HepG2 (cell line): ENCODE results near the gene IKZF2. TPM values are rescaled to one million over a fixed set of nuclear protein-coding genes. Genes with fewer than 3 reads are reported as not detected.

Source experiments
- ATAC-seq: fragments of 200-7000 bp; cut with Tn5 transposase; 3 replicates; pipeline ENCODE4 v1.9.1; 2020; ENCODE audit warnings: mild to moderate bottlenecking, moderate library complexity
- BruUV-seq: library from RNA; stranded (reverse); fragments of 400-500 nt; replicated peaks from 2 replicates; lab custom pipeline; 2021; lab: Mats Ljungman, UMichigan
- CTCF ChIA-PET: fragments of 300-600 bp; formaldehyde crosslinking; extraction: SDS; loops from one replicate; lab custom pipeline; 2021; ENCODE audit warnings: low total read pairs, inconsistent platforms, low intra/inter-chr PET ratio; lab: Yijun Ruan, JAX
- POLR2A ChIA-PET: fragments of 350-600 bp; sonication (Branson Sonifier 250); formaldehyde crosslinking; loops from one replicate; lab custom pipeline; 2020; ENCODE audit warnings: antibody characterized with exemption, inconsistent platforms; lab: Yijun Ruan, JAX
- DNase-seq: peaks from one replicate; pipeline ENCODE4 v3.0.0-alpha.2; 2015; ENCODE audit warnings: low spot score
- FAIRE-seq: peaks from 3 replicates; lab custom pipeline; 2011; peaks lifted over from hg19 to GRCh38; lab: Jason Lieb, UNC
- H2AFZ ChIP-seq: one replicate; pipeline ENCODE4 v1.6.1; 2011; ENCODE audit warnings: low read length, inconsistent platforms
- H3K27ac ChIP-seq: fragments of 300-600 bp; 3 replicates; pipeline ENCODE4 v1.8.0; 2011; ENCODE audit warnings: mixed run types, mild to moderate bottlenecking, mixed read lengths, low read length, inconsistent platforms; ENCODE audit not compliant: insufficient read depth; ENCODE audit errors: extremely low read length
- H3K27me3 ChIP-seq, 2 experiments: fragments of 200-600 bp in 1 of 2; 2 replicates in 1 of 2; 3 replicates in 1 of 2; pipeline versions ENCODE4 v1.6.0 to v1.8.0; 2011; ENCODE audit warnings: low read length in 2 of 2, mild to moderate bottlenecking in 2 of 2, moderate library complexity in 2 of 2, inconsistent platforms in 1 of 2; ENCODE audit not compliant: insufficient read depth in 2 of 2, control insufficient read depth in 1 of 2
- H3K36me3 ChIP-seq, 2 experiments: fragments of 200-600 bp in 1 of 2; replicated peaks in 1 of 2; 2 replicates in 1 of 2; 3 replicates in 1 of 2; pipeline versions ENCODE4 v1.5.1 to v1.8.0; 2011; ENCODE audit warnings: low read length in 2 of 2, inconsistent platforms in 1 of 2; ENCODE audit not compliant: insufficient read depth in 2 of 2, control insufficient read depth in 1 of 2
- H3K4me1 ChIP-seq: 2 replicates; pipeline ENCODE4 v1.5.1; 2012; ENCODE audit warnings: low read length, inconsistent platforms; ENCODE audit not compliant: insufficient read depth
- H3K4me2 ChIP-seq: 2 replicates; pipeline ENCODE4 v1.6.0; 2011; ENCODE audit warnings: low read depth, low read length, inconsistent platforms
- H3K4me3 ChIP-seq, 3 experiments: fragments of 200-600 bp in 1 of 3; sonication (generic), shearing (Covaris generic) in 1 of 3; replicated peaks in 1 of 3; 2 replicates each; pipeline ENCODE4 v1.5.1; 2011 to 2016; ENCODE audit warnings: low read length in 3 of 3, inconsistent platforms in 2 of 3, low read depth in 2 of 3, mild to moderate bottlenecking in 2 of 3, control low read depth in 1 of 3, mixed read lengths in 1 of 3; ENCODE audit not compliant: insufficient read depth in 1 of 3
- H3K79me2 ChIP-seq: one replicate; pipeline ENCODE4 v1.6.1; 2011; ENCODE audit warnings: low read length, inconsistent platforms; ENCODE audit not compliant: insufficient read depth
- H3K9ac ChIP-seq: 2 replicates; pipeline ENCODE4 v1.6.0; 2011; ENCODE audit warnings: mild to moderate bottlenecking, low read depth, low read length, inconsistent platforms; ENCODE audit not compliant: insufficient read depth
- H3K9me3 ChIP-seq: 2 replicates; pipeline ENCODE4 v1.5.1; 2012; ENCODE audit warnings: mild to moderate bottlenecking, low read length
- H4K20me1 ChIP-seq: 2 replicates; pipeline ENCODE4 v1.6.0; 2011; ENCODE audit warnings: inconsistent platforms, mild to moderate bottlenecking, low read length, moderate library complexity; ENCODE audit not compliant: insufficient read depth
- ATM ChIP-seq: fragments of 450-650 bp; IDR thresholded peaks from 2 replicates; pipeline ENCODE4 v1.7.1; 2017; ENCODE audit warnings: mild to moderate bottlenecking, borderline replicate concordance
- DR1 ChIP-seq: sonication (generic); formaldehyde crosslinking; IDR thresholded peaks from 2 replicates; pipeline ENCODE4 v1.8.0; 2021; ENCODE audit warnings: mild to moderate bottlenecking, missing genetic modification reagents, inconsistent platforms
- MIER3 ChIP-seq: IDR thresholded peaks from 2 replicates; pipeline ENCODE4 v1.6.1; 2016; ENCODE audit warnings: missing compliant biosample characterization, borderline replicate concordance
- NPAS2 ChIP-seq: sonication (generic); formaldehyde crosslinking; IDR thresholded peaks from 2 replicates; pipeline ENCODE4 v1.8.0; 2022; ENCODE audit warnings: mild to moderate bottlenecking, missing genetic modification reagents, borderline replicate concordance
- RARA ChIP-seq: IDR thresholded peaks from 2 replicates; pipeline ENCODE4 v1.6.1; 2016; ENCODE audit warnings: missing genetic modification reagents, missing compliant biosample characterization
- TBX2 ChIP-seq: sonication (generic); formaldehyde crosslinking; IDR thresholded peaks from 2 replicates; pipeline ENCODE4 v1.5.0; 2020; ENCODE audit warnings: missing genetic modification reagents, mild to moderate bottlenecking, borderline replicate concordance
- THYN1 ChIP-seq: sonication (generic); formaldehyde crosslinking; IDR thresholded peaks from 2 replicates; pipeline ENCODE4 v1.8.1; 2023; ENCODE audit warnings: low read depth, mild to moderate bottlenecking, moderate library complexity, missing genetic modification reagents, borderline replicate concordance
- ZFP41 ChIP-seq: sonication (generic); formaldehyde crosslinking; IDR thresholded peaks from 2 replicates; pipeline ENCODE4 v1.4.0; 2020; ENCODE audit warnings: mild to moderate bottlenecking, missing genetic modification reagents, borderline replicate concordance
- ZNF101 ChIP-seq: sonication (generic); formaldehyde crosslinking; IDR thresholded peaks from 2 replicates; pipeline ENCODE4 v1.4.0; 2020; ENCODE audit warnings: mild to moderate bottlenecking, low read depth, missing genetic modification reagents, borderline replicate concordance
- ZNF253 ChIP-seq: sonication (generic); formaldehyde crosslinking; IDR thresholded peaks from 2 replicates; pipeline ENCODE4 v1.8.0; 2022; ENCODE audit warnings: mild to moderate bottlenecking, missing genetic modification reagents, borderline replicate concordance
- ZNF350 ChIP-seq: sonication (generic); formaldehyde crosslinking; IDR thresholded peaks from 2 replicates; pipeline ENCODE4 v1.4.0; 2020; ENCODE audit warnings: mild to moderate bottlenecking, low read depth, missing genetic modification reagents, borderline replicate concordance
- ZNF383 ChIP-seq: sonication (generic); formaldehyde crosslinking; IDR thresholded peaks from 2 replicates; pipeline ENCODE4 v1.4.0; 2020; ENCODE audit warnings: missing genetic modification reagents, mild to moderate bottlenecking, borderline replicate concordance
- ZNF629 ChIP-seq: sonication (generic); formaldehyde crosslinking; conservative IDR thresholded peaks from 2 replicates; pipeline ENCODE4 v1.5.0; 2020; ENCODE audit warnings: missing genetic modification reagents
- in situ Hi-C: cut with HindIII; loops from 2 replicates; pipeline ENCODE4 v1.10.0; 2017; ENCODE audit warnings: low pct_unique_long_range_greater_than_20kb; ENCODE audit not compliant: extremely low pct_ligation_motif_present
- intact Hi-C: fragments of 100-400 bp; cut with micrococcal nuclease; formaldehyde crosslinking; loops from one replicate; pipeline ENCODE4 v1.10.0; 2022; ENCODE audit not compliant: unreplicated experiment
- polyA plus RNA-seq, 8 experiments: library from polyadenylated mRNA; depleted of rRNA in 3 of 8; stranded (reverse) in 7 of 8; unstranded in 1 of 8; fragments of >200 nt; fragmentation: Illumina TruSeq in 4 of 8; extraction: Trizol in 4 of 8; gene quantifications; 2 replicates each; pipeline versions ENCODE4 v1.2.1 to v1.2.3, GENCODE V29; 2011 to 2016; ENCODE audit warnings: low read depth in 4 of 8, missing spikeins in 1 of 8, mixed read lengths in 1 of 8; ENCODE audit not compliant: insufficient read depth in 1 of 8
- total RNA-seq, 5 experiments: library from RNA; depleted of rRNA; stranded (reverse); fragments of >200 nt; fragmentation: Illumina TruSeq; extraction: Trizol; gene quantifications; 2 replicates each; pipeline ENCODE4 v1.2.3, GENCODE V29; 2016; ENCODE audit warnings: low read depth in 1 of 5
- TF ChIP-seq, protein P1 (sequence below): sonication (generic); formaldehyde crosslinking; IDR thresholded peaks from 2 replicates; pipeline ENCODE4 v1.5.0; 2020; ENCODE audit warnings: missing genetic modification reagents
- TF ChIP-seq, protein P2 (sequence below): sonication (generic); formaldehyde crosslinking; IDR thresholded peaks from 2 replicates; pipeline ENCODE4 v1.4.0; 2020; ENCODE audit warnings: missing genetic modification reagents, borderline replicate concordance
- TF ChIP-seq, protein P3 (sequence below): sonication (generic); formaldehyde crosslinking; IDR thresholded peaks from 2 replicates; pipeline ENCODE4 v1.8.1; 2023; ENCODE audit warnings: mild to moderate bottlenecking, inconsistent platforms, moderate library complexity, missing genetic modification reagents, borderline replicate concordance
- TF ChIP-seq, protein P4 (sequence below): sonication (generic); formaldehyde crosslinking; conservative IDR thresholded peaks from 2 replicates; pipeline ENCODE4 v1.5.0; 2020; ENCODE audit warnings: missing genetic modification reagents

The IKZF2 gene
- total and polyA plus RNA-seq, 2 of the 13 experiments (the other 11 are each of a cell fraction or from before 2014, with no cell fraction given): 0.18 to 0.86 TPM

DNA sequence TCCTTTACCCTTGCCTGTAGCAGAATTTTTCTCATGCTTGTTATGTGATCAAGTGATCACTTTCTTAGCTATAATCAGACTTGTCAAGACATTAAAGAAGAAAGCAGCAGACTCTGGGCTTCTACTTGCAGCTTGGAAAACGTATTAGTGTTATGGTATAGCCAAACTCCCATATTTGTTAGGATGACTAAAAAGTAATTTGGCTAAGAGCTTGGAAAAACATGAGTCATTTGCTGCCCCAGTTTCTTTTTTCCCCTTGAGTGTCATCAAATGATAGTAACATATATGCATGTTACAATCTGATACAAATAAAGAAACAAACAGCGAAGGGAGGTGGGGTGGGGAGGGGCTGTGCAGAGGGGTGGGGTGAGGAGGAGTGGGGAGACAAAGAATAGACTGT is 155.5 kb downstream of the IKZF2 start (continued):
- no peak for TF ChIP-seq ZNF350 (CRISPR knock-in tag)
- no peak for TF ChIP-seq ZNF253
- no peak for TF ChIP-seq DR1 (CRISPR knock-in tag)
- TF ChIP-seq, protein P1, sequence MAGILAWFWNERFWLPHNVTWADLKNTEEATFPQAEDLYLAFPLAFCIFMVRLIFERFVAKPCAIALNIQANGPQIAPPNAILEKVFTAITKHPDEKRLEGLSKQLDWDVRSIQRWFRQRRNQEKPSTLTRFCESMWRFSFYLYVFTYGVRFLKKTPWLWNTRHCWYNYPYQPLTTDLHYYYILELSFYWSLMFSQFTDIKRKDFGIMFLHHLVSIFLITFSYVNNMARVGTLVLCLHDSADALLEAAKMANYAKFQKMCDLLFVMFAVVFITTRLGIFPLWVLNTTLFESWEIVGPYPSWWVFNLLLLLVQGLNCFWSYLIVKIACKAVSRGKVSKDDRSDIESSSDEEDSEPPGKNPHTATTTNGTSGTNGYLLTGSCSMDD: no peak
- TF ChIP-seq ZNF101 (CRISPR knock-in tag): no peak

DNA sequence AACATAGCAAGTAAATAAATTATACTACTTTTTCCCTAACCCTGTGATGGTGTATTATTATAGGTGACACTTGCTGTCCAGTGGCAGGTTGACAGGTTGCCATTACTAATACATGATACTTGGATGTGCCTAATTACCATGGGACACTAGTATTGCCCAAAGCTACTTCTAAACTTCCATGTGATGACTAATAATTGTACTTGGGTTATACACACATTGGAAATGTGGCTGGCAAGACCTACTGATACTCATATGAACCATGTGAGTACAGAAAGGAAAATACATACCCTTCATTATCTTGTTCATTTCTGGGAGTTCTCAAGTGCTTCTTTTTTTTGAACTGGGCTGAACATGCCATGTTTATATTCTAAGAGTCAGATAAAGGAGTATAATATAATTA is 156.4 kb downstream of the IKZF2 start:
- no peak overlapping the region for H3K4me2 ChIP-seq

More for the DNA sequence above, 156.4 kb downstream of the IKZF2 start:
- in situ Hi-C loops: no loop called here
- intact Hi-C loops: no loop called here
- FAIRE-seq (no peak), DNase-seq (no peak), ATAC-seq (no peak)
- no peaks in the 10 kb centered on the region for H3K79me2 ChIP-seq
- POLR2A ChIA-PET: no interaction called here
- no peak overlapping the region for H2AFZ ChIP-seq
- no peaks in the 10 kb centered on the region for H3K36me3 ChIP-seq
- H4K20me1 ChIP-seq: no peaks in the 10 kb centered on the region
- TF ChIP-seq NPAS2 (CRISPR knock-in tag) (no peak), ZNF629 (no peak), MIER3 (CRISPR knock-in tag) (no peak), ZNF383 (CRISPR knock-in tag) (no peak), THYN1 (CRISPR knock-in tag) (no peak), RARA (CRISPR knock-in tag) (no peak), ZFP41 (CRISPR knock-in tag) (no peak), ATM (no peak), TBX2 (CRISPR knock-in tag) (no peak)
- TF ChIP-seq, protein P2, sequence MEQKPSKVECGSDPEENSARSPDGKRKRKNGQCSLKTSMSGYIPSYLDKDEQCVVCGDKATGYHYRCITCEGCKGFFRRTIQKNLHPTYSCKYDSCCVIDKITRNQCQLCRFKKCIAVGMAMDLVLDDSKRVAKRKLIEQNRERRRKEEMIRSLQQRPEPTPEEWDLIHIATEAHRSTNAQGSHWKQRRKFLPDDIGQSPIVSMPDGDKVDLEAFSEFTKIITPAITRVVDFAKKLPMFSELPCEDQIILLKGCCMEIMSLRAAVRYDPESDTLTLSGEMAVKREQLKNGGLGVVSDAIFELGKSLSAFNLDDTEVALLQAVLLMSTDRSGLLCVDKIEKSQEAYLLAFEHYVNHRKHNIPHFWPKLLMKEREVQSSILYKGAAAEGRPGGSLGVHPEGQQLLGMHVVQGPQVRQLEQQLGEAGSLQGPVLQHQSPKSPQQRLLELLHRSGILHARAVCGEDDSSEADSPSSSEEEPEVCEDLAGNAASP (CRISPR knock-in tag): no peak
- TF ChIP-seq, protein P3, sequence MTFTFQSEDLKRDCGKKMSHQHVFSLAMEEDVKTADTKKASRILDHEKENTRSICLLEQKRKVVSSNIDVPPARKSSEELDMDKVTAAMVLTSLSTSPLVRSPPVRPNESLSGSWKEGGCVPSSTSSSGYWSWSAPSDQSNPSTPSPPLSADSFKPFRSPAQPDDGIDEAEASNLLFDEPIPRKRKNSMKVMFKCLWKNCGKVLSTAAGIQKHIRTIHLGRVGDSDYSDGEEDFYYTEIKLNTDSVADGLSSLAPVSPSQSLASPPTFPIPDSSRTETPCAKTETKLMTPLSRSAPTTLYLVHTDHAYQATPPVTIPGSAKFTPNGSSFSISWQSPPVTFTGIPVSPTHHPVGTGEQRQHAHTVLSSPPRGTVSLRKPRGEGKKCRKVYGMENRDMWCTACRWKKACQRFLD (CRISPR knock-in tag): no peak
- TF ChIP-seq, protein P4, sequence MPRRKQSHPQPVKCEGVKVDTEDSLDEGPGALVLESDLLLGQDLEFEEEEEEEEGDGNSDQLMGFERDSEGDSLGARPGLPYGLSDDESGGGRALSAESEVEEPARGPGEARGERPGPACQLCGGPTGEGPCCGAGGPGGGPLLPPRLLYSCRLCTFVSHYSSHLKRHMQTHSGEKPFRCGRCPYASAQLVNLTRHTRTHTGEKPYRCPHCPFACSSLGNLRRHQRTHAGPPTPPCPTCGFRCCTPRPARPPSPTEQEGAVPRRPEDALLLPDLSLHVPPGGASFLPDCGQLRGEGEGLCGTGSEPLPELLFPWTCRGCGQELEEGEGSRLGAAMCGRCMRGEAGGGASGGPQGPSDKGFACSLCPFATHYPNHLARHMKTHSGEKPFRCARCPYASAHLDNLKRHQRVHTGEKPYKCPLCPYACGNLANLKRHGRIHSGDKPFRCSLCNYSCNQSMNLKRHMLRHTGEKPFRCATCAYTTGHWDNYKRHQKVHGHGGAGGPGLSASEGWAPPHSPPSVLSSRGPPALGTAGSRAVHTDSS (CRISPR knock-in tag): no peak
- CTCF ChIA-PET: no interaction called here
- H3K9me3 ChIP-seq: no peaks in the 10 kb centered on the region
- no peaks in the 10 kb centered on the region for H3K27me3 ChIP-seq
- no peak overlapping the region for H3K4me3 ChIP-seq
- H3K27ac ChIP-seq: no peak overlapping the region
- no TSS peak for BruUV-seq
- no peak overlapping the region for H3K9ac ChIP-seq
- H3K4me1 ChIP-seq: no peaks in the 10 kb centered on the region
